Caco-2 (cell line): ENCODE results near the gene GATA6. TPM values are rescaled to one million over a fixed set of nuclear protein-coding genes. Genes with fewer than 3 reads are reported as not detected.

Experiments used
- BruUV-seq: library from RNA; stranded (reverse); fragments of 400-500 nt; replicated peaks from 2 replicates; lab custom pipeline; 2021; lab: Mats Ljungman, UMichigan
- CTCF ChIA-PET: fragments of 300-600 bp; sonication (Branson Sonifier 250); formaldehyde crosslinking; loops from one replicate; lab custom pipeline; 2022; ENCODE audit warnings: antibody characterized with exemption; lab: Charles Lee
- POLR2A ChIA-PET: fragments of 300-600 bp; sonication (Branson Sonifier 250); formaldehyde crosslinking; loops from one replicate; lab custom pipeline; 2022; ENCODE audit warnings: antibody characterized with exemption; lab: Charles Lee
- DNase-seq, 2 experiments: peaks; one replicate each; pipeline versions ENCODE4 v3.0.0 to v3.0.0-alpha.2; 2020 to 2022
- H3K27me3 ChIP-seq: replicated peaks from 2 replicates; pipeline ENCODE4 v1.6.0; 2011; ENCODE audit warnings: low read length; ENCODE audit not compliant: control insufficient read depth, insufficient read depth
- H3K36me3 ChIP-seq: 2 replicates; pipeline ENCODE4 v1.5.1; 2011; ENCODE audit warnings: low read length; ENCODE audit not compliant: control insufficient read depth, insufficient read depth
- H3K4me1 ChIP-seq: fragments of 250-450 bp; sonication (Bioruptor Pico); 2 replicates; pipeline ENCODE4 v1.5.1; 2020; ENCODE audit warnings: mild to moderate bottlenecking
- H3K4me3 ChIP-seq: 2 replicates; pipeline ENCODE4 v1.5.1; 2011; ENCODE audit warnings: low read depth, mild to moderate bottlenecking, control low read depth, low read length
- H3K9me3 ChIP-seq: fragments of 250-450 bp; sonication (Bioruptor Pico); 2 replicates; pipeline ENCODE4 v1.5.1; 2020; ENCODE audit warnings: mild to moderate bottlenecking, moderate library complexity
- H3K27ac Mint-ChIP-seq: one replicate; pipeline ENCODE4 v1.8.0; 2022; ENCODE audit warnings: mixed read lengths; ENCODE audit not compliant: unreplicated experiment
- H3K27me3 Mint-ChIP-seq: one replicate; pipeline ENCODE4 v1.8.0; 2022; ENCODE audit warnings: mixed read lengths; ENCODE audit not compliant: insufficient read depth, unreplicated experiment
- H3K36me3 Mint-ChIP-seq: one replicate; pipeline ENCODE4 v1.8.0; 2022; ENCODE audit warnings: mild to moderate bottlenecking, mixed read lengths; ENCODE audit not compliant: insufficient read depth, unreplicated experiment
- H3K4me1 Mint-ChIP-seq: one replicate; pipeline ENCODE4 v1.8.0; 2022; ENCODE audit warnings: low read depth, mixed read lengths; ENCODE audit not compliant: unreplicated experiment
- H3K4me3 Mint-ChIP-seq: one replicate; pipeline ENCODE4 v1.8.0; 2022; ENCODE audit warnings: mild to moderate bottlenecking, moderate library complexity, mixed read lengths; ENCODE audit not compliant: unreplicated experiment
- H3K9me3 Mint-ChIP-seq: one replicate; pipeline ENCODE4 v1.8.0; 2022; ENCODE audit warnings: mixed read lengths; ENCODE audit not compliant: unreplicated experiment
- CTCF ChIP-seq, 2 experiments: fragments of 200-600 bp in 1 of 2; IDR thresholded peaks; 1 replicate in 1 of 2; 2 replicates in 1 of 2; pipeline versions ENCODE4 v1.5.1 to v1.8.0; 2011 to 2022; ENCODE audit warnings: antibody characterized with exemption in 1 of 2, control low read depth in 1 of 2, inconsistent platforms in 1 of 2, low read depth in 1 of 2, low read length in 1 of 2, mild to moderate bottlenecking in 1 of 2, moderate library complexity in 1 of 2; ENCODE audit not compliant: insufficient read depth in 1 of 2, severe bottlenecking in 1 of 2, unreplicated experiment in 1 of 2
- intact Hi-C: fragments of 100-400 bp; cut with micrococcal nuclease; formaldehyde crosslinking; loops from one replicate; pipeline ENCODE4 v1.10.0; 2022; ENCODE audit not compliant: unreplicated experiment
- total RNA-seq: library from RNA; stranded (reverse); gene quantifications from 2 replicates; pipeline ENCODE4 v1.2.3, GENCODE V29; 2022

Gene GATA6
- total RNA-seq, 1 experiment from 2014 or later: 124 TPM

GRCh38 chr18:22145160-22145559 is 24.2 kb upstream of the GATA6 start:
- no peak for DNase-seq
- Mint-ChIP-seq H3K9me3 (no peaks in the 10 kb centered on the region), H3K36me3 (no peaks in the 10 kb centered on the region), H3K27ac (no peak overlapping the region), H3K4me1 (no peaks in the 10 kb centered on the region), H3K27me3 (no peaks in the 10 kb centered on the region), H3K4me3 (no peak overlapping the region)
- ChIA-PET POLR2A (no interaction called here), CTCF (no interaction called here)
- intact Hi-C loops: no loop called here
- H3K36me3 ChIP-seq: no peaks in the 10 kb centered on the region
- no peak overlapping the region for H3K4me3 ChIP-seq
- no TSS peak for BruUV-seq
- H3K9me3 ChIP-seq: no peaks in the 10 kb centered on the region
- no peak for TF ChIP-seq CTCF (IDR thresholded peaks at IDR 0.05; ENCODE audit: insufficient read depth in 1 of 2, low read depth in 1 of 2, low read length in 1 of 2, severe bottlenecking in 1 of 2, unreplicated experiment in 1 of 2)
- no peaks in the 10 kb centered on the region for H3K27me3 ChIP-seq
- H3K4me1 ChIP-seq: no peaks in the 10 kb centered on the region

GRCh38 chr18:22149710-22150109 is 19.7 kb upstream of the GATA6 start:
- CTCF ChIA-PET: no interaction called here
- Mint-ChIP-seq H3K4me1 (peaks cover 13% of the 10 kb centered on the region), H3K27ac (no peak overlapping the region), H3K27me3 (no peaks in the 10 kb centered on the region), H3K9me3 (no peaks in the 10 kb centered on the region), H3K36me3 (peaks cover 5% of the 10 kb centered on the region), H3K4me3 (no peak overlapping the region)
- intact Hi-C loops: no loop called here
- no peaks in the 10 kb centered on the region for H3K36me3 ChIP-seq
- POLR2A ChIA-PET: no interaction called here
- H3K4me1 ChIP-seq: peaks cover 19% of the 10 kb centered on the region
- DNase-seq: no peak
- H3K4me3 ChIP-seq: no peak overlapping the region
- no peaks in the 10 kb centered on the region for H3K9me3 ChIP-seq
- BruUV-seq: no TSS peak
- TF ChIP-seq CTCF (IDR thresholded peaks at IDR 0.05; ENCODE audit: insufficient read depth in 1 of 2, low read depth in 1 of 2, low read length in 1 of 2, severe bottlenecking in 1 of 2, unreplicated experiment in 1 of 2): no peak
- H3K27me3 ChIP-seq: no peaks in the 10 kb centered on the region

- no peaks in the 10 kb centered on the region for H3K27me3 Mint-ChIP-seq
- DNase-seq: peak in 1 of 2 experiments; percentile 40
- peak overlapping the region; percentile 44 for H3K4me3 Mint-ChIP-seq
- POLR2A ChIA-PET: interaction anchor here (0.6 kb wide), 1 partner anchor 58 kb away, joined by 3 read pairs; no protein-coding TSS in a partner anchor
- peak overlapping the region; percentile 73 for H3K27ac Mint-ChIP-seq
- H3K36me3 ChIP-seq: no peaks in the 10 kb centered on the region
- H3K9me3 ChIP-seq: no peaks in the 10 kb centered on the region
- no peaks in the 10 kb centered on the region for H3K9me3 Mint-ChIP-seq
- TF ChIP-seq CTCF (IDR thresholded peaks at IDR 0.05; ENCODE audit: insufficient read depth in 1 of 2, low read depth in 1 of 2, low read length in 1 of 2, severe bottlenecking in 1 of 2, unreplicated experiment in 1 of 2): no peak
- peaks cover 17% of the 10 kb centered on the region for H3K4me1 Mint-ChIP-seq
- no peak overlapping the region for H3K4me3 ChIP-seq
- CTCF ChIA-PET: no interaction called here
- no peaks in the 10 kb centered on the region for H3K27me3 ChIP-seq
- intact Hi-C loops: no loop called here
- no TSS peak for BruUV-seq
- peaks cover 19% of the 10 kb centered on the region for H3K4me1 ChIP-seq
- H3K36me3 Mint-ChIP-seq: peaks cover 5% of the 10 kb centered on the region
Measured at GRCh38 chr18:22152093-22152492, 17.3 kb upstream of the GATA6 start.
